LNCaP clone FGC (cell line): ENCODE results near the gene HNRNPF.

Source experiments
- DNase-seq: peaks from one replicate; pipeline ENCODE4 v3.0.0-alpha.2; 2011; ENCODE audit warnings: low read depth
- H3K4me3 ChIP-seq: 2 replicates; pipeline ENCODE4 v1.5.1; 2011; ENCODE audit warnings: mild to moderate bottlenecking, low read depth, low read length, control low read depth
- TF ChIP-seq, protein P1 (sequence below): IDR thresholded peaks from 2 replicates; pipeline ENCODE4 v1.5.1; 2012; ENCODE audit warnings: mild to moderate bottlenecking; ENCODE audit not compliant: control insufficient read depth, insufficient read depth; ENCODE audit errors: extremely low read depth

The HNRNPF gene

DNA sequence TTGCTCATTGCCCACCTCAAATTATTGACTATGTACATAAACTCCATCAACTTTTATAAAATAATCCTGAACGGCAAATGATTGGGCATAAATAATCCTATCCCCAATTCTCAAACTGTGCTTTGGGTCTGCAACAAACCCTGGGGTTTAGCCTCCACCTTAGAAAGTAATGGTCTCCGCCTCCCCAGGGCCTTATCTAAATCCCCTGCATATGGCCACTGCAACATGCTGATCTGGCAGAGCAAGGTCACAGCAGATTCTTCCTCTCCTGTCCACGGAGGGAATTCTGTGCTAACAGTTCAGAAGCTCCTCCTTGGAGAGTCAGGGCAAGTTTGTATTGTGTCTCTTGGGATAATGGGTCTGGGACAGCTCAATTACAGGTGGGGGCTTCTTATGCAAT, 19.1 kb downstream of the HNRNPF start:
- no peak for DNase-seq
- no peak overlapping the region for H3K4me3 ChIP-seq
- TF ChIP-seq, protein P1, sequence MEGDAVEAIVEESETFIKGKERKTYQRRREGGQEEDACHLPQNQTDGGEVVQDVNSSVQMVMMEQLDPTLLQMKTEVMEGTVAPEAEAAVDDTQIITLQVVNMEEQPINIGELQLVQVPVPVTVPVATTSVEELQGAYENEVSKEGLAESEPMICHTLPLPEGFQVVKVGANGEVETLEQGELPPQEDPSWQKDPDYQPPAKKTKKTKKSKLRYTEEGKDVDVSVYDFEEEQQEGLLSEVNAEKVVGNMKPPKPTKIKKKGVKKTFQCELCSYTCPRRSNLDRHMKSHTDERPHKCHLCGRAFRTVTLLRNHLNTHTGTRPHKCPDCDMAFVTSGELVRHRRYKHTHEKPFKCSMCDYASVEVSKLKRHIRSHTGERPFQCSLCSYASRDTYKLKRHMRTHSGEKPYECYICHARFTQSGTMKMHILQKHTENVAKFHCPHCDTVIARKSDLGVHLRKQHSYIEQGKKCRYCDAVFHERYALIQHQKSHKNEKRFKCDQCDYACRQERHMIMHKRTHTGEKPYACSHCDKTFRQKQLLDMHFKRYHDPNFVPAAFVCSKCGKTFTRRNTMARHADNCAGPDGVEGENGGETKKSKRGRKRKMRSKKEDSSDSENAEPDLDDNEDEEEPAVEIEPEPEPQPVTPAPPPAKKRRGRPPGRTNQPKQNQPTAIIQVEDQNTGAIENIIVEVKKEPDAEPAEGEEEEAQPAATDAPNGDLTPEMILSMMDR = no peak

DNA sequence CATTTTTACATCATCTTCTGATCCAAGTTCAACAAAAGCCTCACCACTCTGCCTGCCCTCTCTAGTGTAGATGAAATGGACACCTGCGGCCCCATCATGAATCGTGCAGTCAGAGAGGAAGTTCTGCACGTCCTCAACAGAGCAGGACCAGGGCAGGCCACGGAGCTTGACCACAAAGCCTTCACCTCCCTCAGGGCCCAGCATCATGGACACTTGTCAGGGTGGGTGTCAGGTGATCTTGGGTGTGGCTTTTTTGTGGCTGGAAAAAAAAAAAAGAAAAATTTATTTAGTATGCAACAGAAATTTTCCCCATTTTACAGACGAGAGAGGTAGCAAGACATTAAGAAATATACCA, 21.3 kb downstream of the HNRNPF start:
- DNase-seq = no peak
- no peak overlapping the region for H3K4me3 ChIP-seq
- TF ChIP-seq, protein P1 = no peak

DNA sequence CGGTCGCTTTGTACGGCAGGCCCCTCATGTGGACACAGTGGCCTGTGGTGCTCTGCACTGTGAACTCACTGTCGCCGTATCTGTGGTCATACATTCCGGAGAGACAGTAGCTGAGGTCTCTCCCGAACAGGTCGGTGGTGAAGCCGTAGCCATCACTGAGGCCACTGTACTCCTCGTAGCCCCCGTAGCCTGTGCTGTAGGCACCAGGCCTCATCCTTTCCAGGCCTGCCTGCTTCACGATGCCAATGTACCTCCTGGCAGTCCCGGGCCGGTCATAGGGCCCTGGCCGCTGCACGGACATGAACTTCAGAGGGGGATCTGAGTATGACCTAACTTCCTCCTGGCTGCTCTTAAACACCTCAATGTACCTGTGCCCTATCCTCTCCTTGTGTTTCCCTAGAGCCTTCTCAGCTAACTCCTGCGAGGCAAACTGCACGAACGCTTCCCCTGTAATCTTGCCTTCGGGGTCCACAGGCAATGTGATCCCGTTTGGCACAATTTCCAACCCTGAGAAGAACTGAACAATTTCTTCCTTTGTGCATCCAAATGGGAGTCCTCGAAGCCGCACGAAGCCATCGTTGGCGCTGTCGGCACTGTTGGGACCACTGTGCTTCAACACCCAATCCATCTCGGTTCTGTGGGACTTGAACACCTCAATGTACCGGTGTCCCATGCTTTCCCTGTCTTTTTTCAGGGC, 21.9 kb downstream of the HNRNPF start:
- TF ChIP-seq, protein P1 = no peak

DNA sequence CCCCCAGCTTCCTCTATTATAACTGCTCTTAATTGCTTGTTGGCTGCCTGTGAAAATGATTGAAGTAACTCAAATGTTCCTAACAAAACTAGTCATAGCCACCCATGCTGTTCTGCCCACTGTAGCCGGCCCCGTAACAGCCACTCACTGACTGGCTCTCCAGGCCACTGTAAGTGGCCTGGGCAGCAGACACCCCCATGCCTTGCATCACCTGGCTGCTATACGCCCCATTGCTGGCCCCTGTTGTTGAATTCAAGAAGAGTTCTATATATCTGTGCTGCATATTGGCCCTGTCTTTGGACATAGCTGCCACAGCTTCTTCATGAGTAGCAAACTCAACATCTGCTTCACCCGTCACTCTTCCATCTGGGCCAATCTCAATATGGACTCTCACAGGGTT, 22.4 kb downstream of the HNRNPF start:
- DNase-seq = no peak
- H3K4me3 ChIP-seq = no peak overlapping the region
- TF ChIP-seq, protein P1 = no peak

More for the DNA sequence above, 21.9 kb downstream of the HNRNPF start:
- DNase-seq = no peak
- H3K4me3 ChIP-seq = no peak overlapping the region

DNA sequence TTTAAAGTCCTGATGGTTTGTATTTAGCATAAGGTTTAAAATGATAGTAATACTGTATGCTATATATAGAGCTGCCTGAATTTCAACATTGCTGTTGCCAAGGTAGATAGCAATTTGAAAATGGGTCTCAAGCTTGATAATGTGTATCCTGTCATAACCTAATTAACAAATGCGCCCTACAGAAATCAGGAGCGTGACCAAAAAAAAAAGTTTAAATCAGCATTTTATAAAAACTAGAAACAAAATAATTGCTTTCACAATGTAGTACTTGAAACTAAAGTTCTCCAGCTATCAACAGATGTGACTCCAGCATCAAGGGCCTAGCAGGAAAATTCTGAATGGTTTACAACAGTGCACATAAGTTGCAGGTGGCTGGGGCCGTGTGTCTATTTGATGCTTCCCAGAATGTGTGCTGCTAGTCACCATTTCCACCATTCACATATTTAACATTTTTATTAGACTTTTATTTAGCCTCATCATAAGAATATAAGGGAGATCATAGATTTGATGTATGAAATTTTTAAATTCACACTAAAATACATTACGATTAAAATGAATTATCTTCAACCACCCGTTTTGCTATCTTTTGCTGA, 23.5 kb downstream of the HNRNPF start:
- DNase-seq = no peak
- no peak overlapping the region for H3K4me3 ChIP-seq
- TF ChIP-seq, protein P1 = no peak

DNA sequence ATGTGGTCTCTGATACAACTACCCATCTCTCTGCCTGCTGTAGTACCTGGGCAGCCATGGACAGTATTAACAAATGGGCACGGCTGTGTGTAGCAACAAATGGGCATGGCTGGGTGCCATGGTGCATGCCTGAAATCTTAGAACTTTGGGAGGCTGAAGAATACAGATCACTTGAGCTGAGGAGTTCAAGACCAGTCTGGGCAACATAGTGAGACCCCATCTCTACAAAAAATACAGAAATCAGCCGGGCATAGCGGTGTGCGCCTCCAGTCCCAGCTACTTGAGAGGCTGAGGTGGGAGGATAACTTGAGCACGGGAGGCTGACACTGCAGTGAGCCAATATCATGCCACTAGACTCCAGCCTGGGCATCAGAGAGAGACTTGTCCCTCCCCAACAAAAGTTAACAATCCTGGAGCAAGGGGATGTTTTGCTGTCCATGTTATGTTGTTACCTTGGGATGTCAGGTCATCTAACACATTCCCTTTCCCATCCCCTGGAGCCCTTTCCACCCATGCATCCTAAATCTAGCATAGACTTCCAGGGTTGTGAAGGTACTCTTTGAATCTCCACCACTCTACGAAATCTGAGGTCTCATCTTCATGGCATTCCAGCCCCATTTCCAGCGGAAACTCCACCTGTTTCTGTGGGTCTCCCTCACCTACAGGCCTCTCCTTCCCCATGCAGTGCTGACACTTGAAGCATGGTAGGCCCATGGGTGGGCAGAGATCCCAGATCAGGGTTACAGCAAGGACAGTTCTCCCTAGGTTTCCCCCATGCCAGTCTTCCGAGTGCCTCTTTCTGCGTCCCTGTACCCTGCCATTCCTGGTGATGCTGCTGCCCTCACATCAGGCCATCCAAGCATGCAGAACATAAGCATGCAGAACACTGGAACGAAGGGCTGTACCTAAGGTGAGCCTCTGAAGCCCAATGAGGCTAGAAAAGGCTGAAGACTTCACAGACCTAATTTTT, 24.4 kb downstream of the HNRNPF start:
- no peak for DNase-seq
- H3K4me3 ChIP-seq = no peak overlapping the region

More for the DNA sequence above, 24.4 kb downstream of the HNRNPF start:
- TF ChIP-seq, protein P1 = no peak
